ENCODE data around the gene ALMS1.
"Not testable (repeated sequence)": the region's sequence is repeated elsewhere in the genome, so short reads cannot be mapped to it uniquely, and the experiment has no call there.

ALMS1 gene

DNA sequence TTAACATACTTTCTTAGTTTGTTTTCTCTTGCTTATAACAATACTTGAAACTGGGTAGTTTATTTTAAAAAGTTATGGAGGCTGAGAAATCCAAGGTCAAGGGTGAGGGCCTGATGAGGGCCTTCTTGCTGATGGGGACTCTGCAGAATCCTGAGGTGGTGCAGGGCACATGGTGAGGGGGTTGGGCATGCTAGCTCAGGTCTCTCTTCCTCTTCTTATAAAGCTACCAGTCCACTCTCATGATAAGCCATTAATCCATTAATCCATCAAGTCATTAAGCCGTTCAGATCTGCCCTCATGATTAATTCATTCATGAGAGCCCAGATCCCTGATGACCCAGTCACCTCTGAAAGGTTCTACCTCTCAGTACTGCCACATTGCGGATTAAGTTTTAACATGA lies 21.4 kb downstream of the ALMS1 start:
- no peak for DNase-seq

- no peak for DNase-seq
These were observed 22.6 kb downstream of the ALMS1 start for GRCh38 chr2:73408198-73408597.

GRCh38 chr2:73414696-73415095 lies 29.1 kb downstream of the ALMS1 start:
- no peak for DNase-seq

DNA sequence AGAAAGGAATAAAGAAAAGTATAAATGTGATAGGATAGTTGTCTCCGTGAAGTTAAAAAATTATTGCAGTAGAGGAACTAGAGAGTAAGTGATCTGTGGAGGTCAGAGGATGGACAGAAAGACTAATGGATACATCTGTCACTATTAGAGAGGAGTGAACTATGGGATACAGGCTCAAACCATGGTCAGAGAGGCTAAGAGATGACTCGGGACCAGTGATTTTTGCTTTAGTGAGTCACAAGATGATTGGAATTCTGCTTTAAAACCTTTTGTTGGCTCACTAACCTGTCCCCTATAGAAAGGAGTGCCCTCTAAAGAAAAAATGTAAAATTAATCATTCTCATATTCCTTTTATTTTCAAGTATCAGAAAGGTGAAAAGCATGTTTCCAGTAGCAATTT lies 30.3 kb downstream of the ALMS1 start:
- DNase-seq: no peak

GRCh38 chr2:73418343-73418742 lies 32.7 kb downstream of the ALMS1 start:
- DNase-seq: no peak

DNA sequence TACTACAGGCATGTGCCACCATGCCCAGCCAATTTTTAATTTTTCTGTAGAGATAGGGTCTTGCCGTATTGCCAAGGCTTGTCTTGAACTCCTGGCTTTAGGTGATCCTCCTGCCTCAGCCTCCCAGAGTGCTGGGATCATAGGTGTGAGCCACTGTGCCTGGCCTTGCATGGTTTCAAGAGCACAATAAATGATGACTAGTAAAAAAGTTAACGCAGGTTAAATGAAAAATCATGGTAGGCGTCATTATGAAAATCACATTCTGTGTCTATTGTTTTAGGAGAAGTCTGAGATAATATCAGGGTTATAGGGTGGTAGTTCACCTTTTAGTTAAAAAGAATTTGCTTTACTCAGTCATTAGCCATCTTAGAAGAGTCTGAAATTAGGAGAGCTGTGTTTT lies 38.3 kb downstream of the ALMS1 start:
- no peak for DNase-seq

- DNase-seq: no peak
These were observed 40.5 kb downstream of the ALMS1 start for GRCh38 chr2:73426176-73426575.

- DNase-seq: no peak
These were observed 50.4 kb downstream of the ALMS1 start for GRCh38 chr2:73436019-73436418.

DNA sequence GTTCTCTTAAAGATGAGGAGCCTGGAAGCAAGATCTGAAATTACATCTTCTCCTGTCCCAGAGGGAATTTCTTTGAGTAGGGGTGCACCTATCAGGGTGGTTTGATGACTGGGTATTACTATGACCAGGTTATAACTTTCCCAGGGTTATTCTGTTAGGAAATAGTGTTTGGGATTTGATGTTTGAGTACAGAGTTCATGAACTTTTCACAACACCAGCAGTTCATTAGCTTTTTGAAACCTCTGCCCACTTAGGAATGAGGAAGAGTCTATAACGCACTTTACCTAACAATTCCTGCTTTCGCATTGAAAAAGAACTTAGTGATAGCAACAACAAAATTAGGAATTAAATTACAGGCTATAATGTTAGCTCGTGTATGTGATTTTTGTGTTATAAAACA lies 58.6 kb downstream of the ALMS1 start:
- DNase-seq: no peak

DNA sequence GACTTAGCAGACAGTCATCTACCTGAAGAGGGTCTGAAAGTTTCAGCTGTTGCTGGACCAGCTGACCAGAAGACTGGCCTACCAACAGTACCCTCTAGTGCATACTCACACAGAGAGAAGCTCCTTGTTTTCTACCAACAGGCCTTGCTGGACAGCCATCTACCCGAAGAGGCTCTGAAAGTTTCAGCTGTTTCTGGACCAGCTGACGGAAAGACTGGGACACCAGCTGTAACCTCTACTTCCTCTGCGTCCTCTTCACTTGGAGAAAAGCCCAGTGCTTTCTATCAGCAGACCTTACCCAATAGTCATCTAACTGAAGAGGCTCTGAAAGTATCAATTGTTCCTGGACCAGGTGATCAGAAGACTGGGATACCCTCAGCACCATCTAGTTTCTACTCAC lies 63.2 kb downstream of the ALMS1 start:
- no peak for DNase-seq

- DNase-seq: no peak
These were observed 63.8 kb downstream of the ALMS1 start for GRCh38 chr2:73449404-73449803.

DNA sequence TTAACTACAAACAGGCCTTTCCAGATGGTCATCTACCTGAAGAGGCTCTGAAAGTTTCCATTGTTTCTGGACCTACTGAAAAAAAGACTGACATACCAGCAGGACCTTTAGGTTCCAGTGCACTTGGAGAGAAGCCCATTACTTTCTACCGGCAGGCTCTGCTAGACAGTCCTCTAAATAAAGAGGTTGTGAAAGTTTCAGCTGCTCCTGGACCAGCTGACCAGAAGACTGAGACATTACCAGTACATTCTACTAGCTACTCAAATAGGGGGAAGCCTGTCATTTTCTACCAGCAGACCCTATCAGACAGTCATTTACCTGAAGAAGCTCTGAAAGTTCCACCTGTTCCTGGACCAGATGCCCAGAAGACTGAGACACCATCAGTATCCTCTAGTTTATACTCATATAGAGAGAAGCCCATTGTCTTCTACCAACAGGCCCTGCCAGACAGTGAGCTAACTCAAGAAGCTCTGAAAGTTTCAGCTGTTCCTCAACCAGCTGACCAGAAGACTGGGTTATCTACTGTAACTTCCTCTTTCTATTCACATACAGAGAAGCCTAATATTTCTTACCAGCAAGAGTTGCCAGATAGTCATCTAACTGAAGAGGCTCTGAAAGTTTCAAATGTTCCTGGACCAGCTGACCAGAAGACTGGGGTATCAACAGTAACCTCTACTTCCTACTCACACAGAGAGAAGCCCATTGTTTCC lies 65.8 kb downstream of the ALMS1 start:
- no peak for DNase-seq

DNA sequence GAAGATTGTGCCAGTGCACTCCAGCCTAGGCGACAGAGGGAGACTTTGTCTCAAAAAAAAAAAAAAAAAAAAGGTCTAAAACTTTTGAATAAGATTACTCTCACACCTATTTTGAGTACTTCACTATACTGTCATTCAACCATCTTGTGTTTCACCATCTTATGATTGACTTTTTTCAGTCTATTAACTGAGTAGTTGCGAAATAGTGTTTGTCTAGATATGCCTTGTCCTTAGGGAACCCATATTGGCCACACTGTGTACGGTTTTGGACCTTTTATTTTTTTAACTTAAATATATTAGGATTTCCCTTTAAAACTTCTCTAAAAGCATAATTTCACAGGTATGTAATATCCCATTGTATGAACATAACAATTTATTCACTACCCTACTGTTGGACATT lies 72.3 kb downstream of the ALMS1 start:
- DNase-seq: no peak

- DNase-seq: not testable (repeated sequence)
These were observed 76.8 kb downstream of the ALMS1 start for GRCh38 chr2:73462388-73462787.

DNA sequence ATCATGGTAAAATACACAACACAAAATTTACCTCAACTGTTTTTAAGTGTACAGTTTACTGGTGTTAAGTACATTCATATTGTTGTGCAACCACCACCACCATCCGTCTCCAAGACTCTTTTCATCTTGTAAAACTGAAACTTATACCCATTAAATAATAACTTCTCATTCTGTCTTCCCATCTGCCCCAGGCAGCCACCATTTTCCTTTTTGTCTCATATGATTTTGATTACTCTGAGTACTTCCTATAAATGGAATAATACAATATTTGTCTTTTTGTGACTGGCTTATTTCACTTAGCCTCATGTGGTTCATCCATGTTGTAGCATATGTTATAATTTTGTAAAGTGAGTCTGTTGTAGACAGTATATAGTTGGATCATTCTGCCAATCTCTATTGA lies 82.7 kb downstream of the ALMS1 start:
- no peak for DNase-seq

DNA sequence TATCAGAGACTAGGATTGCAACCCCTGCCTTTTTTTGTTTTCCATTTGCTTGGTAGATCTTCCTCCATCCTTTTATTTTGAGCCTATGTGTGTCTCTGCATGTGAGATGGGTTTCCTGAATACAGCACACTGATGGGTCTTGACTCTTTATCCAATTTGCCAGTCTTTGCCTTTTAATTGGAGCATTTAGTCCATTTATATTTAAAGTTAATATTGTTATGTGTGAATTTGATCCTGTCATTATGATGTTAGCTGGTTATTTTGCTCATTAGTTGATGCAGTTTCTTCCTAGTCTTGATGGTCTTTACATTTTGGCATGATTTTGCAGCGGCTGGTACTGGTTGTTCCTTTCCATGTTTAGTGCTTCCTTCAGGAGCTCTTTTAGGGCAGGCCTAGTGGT lies 98.2 kb downstream of the ALMS1 start:
- DNase-seq: not testable (repeated sequence)

- DNase-seq: no peak
These were observed 101.5 kb downstream of the ALMS1 start for GRCh38 chr2:73487112-73487657.

DNA sequence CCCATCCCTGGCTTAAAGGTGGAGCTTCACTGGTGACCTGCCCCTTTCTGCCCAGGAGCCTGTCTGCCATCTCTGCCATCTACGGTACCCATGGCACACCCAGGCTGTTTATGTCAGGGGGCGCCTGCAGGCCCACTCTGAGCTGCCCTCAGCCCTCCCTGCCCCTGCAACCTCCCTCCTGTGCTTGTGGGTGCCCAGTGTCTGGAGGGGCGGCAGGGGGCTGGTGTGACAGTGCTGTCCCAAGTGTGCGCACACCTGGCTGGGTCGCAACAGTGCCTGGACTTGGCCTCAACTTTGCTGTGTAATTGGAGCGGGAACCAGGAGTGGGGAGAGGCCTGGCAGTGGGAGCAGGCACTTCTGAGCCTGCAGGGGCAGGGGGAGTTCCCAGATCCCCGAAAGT lies 102.4 kb downstream of the ALMS1 start:
- no peak for DNase-seq

- no peak for DNase-seq
These were observed 103.4 kb downstream of the ALMS1 start for GRCh38 chr2:73489053-73489452.

GRCh38 chr2:73494031-73494430 lies 108.4 kb downstream of the ALMS1 start:
- DNase-seq: no peak

- no peak for DNase-seq
These were observed 118.4 kb downstream of the ALMS1 start for GRCh38 chr2:73503992-73504570.

- DNase-seq: not testable (repeated sequence)
These were observed 119.2 kb downstream of the ALMS1 start for GRCh38 chr2:73504850-73505249.

DNA sequence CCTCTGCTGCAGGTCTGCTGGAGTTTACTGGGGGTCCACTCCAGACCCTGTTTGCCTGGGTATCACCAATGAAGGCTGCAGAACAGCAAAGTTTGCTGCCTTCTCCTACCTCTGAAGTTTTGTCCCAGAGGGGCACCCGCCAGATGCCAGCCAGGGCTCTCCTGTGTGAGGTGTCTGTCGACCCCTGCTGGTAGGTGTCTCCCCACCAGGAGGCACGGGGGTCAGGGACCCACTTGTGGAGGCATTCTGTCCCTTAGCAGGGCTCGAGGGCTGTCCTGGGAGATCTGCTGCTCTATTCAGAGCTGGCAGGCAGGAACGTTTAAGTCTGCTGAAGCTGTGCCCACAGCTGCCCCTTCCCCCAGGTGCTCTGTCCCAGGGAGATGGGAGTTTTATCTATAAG lies 124.8 kb downstream of the ALMS1 start:
- not testable (repeated sequence) for DNase-seq

GRCh38 chr2:73516033-73516432 lies 130.4 kb downstream of the ALMS1 start:
- no peak for DNase-seq

GRCh38 chr2:73528688-73529087 lies 143.1 kb downstream of the ALMS1 start:
- DNase-seq: no peak
